SK-N-DZ (cell line): ENCODE measurements around the gene ELP2. TPM values are rescaled to one million over a fixed set of nuclear protein-coding genes. Genes with fewer than 3 reads are reported as not detected.
"Not testable (repeated sequence)": the region's sequence is repeated elsewhere in the genome, so short reads cannot be mapped to it uniquely, and the experiment has no call there.

Experiments used
- DNase-seq: peaks from one replicate; pipeline ENCODE4 v3.0.0-alpha.2; 2015; ENCODE audit warnings: low spot score
- polyA plus RNA-seq, 2 experiments: library from polyadenylated mRNA; depleted of rRNA; stranded (reverse); fragments of >200 nt; gene quantifications; 2 replicates each; pipeline ENCODE4 v1.2.3, GENCODE V29; 2014

ELP2 gene, protein sequence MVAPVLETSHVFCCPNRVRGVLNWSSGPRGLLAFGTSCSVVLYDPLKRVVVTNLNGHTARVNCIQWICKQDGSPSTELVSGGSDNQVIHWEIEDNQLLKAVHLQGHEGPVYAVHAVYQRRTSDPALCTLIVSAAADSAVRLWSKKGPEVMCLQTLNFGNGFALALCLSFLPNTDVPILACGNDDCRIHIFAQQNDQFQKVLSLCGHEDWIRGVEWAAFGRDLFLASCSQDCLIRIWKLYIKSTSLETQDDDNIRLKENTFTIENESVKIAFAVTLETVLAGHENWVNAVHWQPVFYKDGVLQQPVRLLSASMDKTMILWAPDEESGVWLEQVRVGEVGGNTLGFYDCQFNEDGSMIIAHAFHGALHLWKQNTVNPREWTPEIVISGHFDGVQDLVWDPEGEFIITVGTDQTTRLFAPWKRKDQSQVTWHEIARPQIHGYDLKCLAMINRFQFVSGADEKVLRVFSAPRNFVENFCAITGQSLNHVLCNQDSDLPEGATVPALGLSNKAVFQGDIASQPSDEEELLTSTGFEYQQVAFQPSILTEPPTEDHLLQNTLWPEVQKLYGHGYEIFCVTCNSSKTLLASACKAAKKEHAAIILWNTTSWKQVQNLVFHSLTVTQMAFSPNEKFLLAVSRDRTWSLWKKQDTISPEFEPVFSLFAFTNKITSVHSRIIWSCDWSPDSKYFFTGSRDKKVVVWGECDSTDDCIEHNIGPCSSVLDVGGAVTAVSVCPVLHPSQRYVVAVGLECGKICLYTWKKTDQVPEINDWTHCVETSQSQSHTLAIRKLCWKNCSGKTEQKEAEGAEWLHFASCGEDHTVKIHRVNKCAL
- polyA plus RNA-seq (2014; cell fraction: cytosol; rRNA removed) = 87.2 and 95.2 TPM in 2 replicates
- 113 and 126 TPM in 2 replicates for polyA plus RNA-seq (2014; cell fraction: nucleus; rRNA removed)

DNA sequence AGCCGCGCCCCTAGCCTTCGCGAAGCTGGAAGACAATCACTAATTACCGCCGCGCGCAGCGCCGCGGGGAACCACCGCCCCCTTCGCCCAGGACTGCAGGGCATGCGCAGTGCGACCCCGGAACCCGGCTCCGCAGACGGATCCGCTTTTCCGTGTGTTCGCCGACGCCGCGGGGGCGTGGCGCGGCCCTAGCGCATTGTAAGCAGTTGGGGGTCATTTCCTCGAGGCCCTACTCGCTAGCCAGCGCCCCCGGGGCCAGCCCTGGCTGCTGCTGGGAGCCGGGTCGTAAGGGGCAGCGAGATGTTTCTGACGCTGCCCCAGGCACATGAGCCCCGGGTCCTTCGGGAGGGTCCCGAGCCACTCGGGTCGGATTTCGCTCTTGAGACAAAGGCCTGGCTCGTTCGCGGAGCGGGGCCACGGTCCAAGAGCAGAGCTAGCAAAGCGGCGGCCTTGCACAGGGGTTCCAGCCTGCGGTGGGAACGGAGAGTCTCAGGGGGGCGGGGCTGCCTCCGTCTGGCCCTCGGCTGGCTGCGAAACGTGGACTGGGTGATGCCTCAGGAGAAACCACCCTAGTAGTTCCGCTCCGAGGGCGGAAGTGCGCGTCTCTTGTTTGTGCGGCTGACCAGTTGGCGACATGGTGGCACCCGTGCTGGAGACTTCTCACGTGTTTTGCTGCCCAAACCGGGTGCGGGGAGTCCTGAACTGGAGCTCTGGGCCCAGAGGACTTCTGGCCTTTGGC is at the start of gene ELP2, which contains the start of gene SLC39A6:
Gene ELP2 (plus strand): TSS at position 600 of the 739 bp plus-strand sequence. CDS start 35 bp downstream, at position 635.
Gene SLC39A6 (minus strand): TSS at position 41 of the 739 bp plus-strand sequence. CDS start 2,333 bp downstream, outside the sequence.
- peak; percentile 95 for DNase-seq

DNA sequence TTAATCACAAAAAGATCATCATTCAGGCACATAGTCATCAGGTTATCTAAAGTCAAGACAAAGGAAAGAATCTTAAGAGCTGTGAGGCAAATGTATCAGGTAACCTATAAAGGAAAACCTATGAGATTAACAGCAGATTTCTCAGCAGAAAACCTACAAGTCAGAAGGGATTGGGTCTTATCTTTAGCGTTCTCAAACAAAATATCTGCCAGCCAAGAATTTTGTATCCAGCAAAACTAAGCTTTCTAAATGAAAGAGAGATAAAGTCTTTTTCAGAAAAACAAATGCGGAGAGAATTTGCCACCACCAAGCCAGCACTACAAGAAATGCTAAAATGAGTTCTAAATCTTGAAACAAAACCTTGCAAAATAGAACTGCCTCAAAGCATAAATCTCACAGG is 48.6 kb upstream of the ELP2 start:
- DNase-seq = not testable (repeated sequence)

DNA sequence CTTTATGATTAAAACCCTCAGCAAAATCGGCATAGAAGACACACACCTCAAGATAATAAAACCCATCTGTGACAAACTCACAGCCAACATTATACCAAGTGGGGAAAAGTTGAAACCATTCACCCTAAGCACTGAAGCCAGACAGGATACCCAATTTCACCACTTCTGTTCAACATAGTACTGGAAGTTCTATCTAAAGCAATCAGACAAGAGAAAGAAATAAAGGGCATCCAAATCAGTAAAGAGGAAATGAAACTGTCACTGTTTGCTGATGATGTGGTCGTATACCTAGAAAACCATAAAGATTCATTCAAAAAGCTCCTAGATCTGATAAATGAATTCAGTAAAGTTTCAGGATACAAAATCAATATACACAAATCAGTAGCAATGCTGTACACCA is 46.0 kb upstream of the ELP2 start:
- no peak for DNase-seq

DNA sequence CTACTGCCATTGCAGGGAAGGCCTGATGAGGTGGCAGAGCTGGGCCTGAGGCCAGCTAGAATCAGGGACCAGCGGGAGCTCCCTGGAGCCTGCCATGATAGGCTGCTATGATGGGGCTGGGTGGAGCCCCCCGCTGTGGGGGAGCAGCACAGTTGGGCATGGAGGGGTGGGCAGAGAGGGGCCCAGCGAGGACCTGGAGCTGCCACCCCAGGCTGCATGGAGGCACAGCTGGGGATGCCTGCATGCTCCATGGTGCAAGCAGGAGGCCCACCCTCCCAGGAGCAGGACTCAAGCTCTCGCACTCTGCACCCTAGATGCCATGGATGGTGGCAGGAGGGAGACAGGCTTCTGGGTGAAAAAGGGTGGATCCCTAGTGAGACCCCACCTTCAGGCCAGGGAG is 44.5 kb upstream of the ELP2 start:
- DNase-seq = no peak

DNA sequence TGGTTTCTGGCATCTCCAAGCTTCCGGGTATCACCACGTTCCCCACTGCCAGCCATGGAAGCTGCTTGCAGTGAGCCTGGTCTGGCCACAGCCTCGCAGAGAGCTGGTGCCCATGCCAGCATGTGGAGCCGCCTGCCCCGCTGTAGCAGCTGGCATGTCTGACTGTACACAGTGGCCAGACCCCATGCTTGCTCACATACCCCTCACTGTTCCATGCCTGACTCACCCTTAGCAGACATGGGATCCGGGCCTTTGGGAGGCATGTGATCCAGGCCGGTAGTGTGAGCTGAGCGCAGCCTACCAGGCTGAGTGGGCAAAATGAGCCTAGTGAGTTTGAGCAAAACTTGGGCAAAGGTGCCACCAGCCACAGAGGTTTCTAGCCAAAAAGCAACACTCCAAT is 43.5 kb upstream of the ELP2 start:
- DNase-seq = no peak

DNA sequence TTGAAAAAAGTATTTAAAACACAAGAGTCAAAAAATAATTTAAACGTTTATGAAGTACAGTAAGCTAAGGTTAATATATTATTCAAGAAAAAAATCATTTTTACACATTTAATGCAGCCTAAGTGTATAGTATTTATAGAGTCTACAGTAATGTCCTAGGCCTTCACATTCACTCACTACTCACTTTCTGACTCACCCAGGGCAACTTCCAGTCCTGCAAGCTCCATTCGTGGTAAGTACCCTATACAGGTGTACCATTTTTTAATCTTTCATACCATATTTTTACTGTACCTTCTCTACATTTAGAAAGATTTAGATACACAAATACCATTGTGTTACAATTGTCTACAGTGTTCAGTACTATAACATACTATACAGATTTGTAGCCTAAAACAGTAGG is 41.4 kb upstream of the ELP2 start:
- DNase-seq = no peak

DNA sequence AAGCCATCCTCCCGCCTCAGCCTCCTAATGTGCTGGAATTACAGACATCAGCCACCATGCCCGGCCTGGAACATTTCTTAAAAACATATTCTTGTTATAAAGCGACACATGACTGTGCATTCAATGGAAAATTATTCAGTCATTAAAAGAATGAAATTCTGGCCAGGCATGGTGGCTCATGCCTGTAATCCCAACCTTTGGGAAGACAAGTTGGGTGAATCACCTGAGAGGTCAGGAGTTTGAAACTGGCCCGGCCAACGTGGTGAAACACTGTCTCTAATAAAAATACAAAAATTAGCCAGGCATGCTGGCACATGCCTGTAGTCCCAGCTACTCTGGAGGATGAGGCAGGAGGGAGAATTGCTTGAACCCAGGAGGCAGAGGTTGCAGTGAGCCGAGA is 40.7 kb upstream of the ELP2 start:
- DNase-seq = no peak

DNA sequence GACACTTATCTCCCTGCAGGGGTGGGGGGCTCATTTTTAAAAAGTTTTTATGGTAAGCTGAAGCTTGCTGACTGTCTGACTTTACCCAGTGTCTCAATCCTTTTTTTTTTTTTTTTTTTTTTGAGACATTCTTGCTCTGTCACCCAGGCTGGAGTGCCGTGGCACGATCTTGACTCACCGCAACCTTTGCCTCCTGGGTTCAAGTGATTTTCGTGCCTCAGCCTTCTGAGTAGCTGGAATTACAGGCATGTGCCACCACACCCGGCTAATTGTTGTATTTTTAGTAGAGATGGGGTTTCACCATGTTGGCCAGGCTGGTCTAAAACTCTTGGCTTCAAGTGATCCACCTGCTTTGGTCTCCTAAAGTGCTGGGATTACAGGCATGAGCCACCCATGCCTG is 37.6 kb upstream of the ELP2 start:
- DNase-seq = not testable (repeated sequence)

DNA sequence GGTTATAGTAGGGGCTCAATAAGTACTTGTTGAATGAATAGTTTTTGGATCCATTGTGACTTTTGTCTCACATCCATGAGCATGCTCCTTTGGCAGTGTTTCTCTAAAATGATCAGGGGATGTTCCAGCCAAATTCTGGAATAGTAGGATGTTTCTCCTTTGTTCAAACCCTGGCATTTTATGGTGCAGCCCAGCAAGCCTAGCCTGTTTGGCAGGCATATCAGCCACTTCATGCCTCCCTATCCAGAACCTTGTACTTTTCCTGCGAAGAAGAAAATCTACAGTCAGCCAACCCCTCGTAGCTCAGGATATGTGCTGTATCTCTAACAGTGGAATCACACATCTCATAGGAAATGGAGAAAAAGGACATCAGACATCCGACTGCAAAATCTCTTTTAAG is 35.3 kb upstream of the ELP2 start:
- DNase-seq = no peak

DNA sequence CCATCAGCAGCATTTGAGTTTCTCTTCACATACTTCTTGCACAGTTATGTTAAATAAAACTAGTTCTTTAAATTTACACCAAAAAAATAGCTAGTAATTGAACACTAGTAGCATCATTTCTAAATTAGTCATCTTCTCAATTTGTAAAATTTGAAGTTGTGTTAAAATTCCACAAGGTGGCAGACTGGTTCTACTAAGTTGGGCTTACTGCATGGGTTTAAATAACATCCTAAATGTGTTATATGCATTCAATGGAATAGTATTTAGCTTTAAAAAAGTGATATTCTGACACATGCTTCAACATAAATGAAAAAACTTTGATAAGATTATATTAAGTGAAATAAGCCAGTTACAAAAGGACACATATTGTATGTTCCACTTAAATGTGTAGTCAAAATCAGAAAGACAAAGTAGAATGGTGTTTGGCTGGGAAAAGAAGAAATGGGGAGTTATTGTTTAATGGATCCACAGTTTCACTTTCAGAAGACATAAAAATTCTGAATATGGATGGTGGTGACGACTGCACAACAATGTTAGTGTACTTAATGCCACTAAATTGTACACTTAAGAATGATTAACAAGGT is 33.7 kb upstream of the ELP2 start:
- DNase-seq = peak; percentile 63

DNA sequence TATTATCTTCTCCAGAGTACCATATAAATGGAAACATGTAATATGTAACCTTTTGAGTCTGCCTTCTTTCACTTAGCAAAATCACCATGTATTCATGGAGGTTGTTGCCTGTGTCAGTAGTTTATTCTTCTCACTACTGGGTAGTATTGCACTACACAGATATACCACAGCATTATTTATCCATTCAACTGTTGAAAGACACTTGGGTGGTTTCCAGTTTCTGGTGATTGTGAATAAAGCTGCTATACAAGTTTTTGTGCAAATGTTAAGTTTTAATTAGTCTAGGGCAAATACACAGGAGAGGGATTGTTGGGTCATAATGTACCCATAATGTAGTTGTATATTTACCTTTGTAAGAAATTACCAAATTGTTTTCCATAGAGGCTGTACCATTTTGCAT is 32.7 kb upstream of the ELP2 start:
- DNase-seq = no peak

DNA sequence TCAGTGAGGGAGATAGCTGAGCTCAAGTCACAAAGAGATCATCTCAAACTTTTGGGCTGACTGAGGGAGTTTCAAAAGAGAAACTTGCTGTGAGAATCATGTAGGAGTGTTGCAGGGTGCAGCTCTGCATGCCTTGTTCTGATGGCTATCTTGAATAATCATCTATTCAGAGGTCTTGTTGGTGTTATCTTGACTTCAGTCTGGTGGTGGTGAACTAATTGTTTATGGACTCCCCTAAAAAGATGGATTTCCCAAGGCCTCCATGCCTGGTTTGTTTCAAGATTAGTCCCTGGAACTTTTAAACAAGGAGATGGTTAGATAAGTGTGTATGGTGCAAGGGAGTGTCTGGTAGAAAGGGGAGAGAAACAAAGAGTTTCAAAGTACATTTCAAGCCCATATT is 30.4 kb upstream of the ELP2 start:
- DNase-seq = peak; percentile 84

DNA sequence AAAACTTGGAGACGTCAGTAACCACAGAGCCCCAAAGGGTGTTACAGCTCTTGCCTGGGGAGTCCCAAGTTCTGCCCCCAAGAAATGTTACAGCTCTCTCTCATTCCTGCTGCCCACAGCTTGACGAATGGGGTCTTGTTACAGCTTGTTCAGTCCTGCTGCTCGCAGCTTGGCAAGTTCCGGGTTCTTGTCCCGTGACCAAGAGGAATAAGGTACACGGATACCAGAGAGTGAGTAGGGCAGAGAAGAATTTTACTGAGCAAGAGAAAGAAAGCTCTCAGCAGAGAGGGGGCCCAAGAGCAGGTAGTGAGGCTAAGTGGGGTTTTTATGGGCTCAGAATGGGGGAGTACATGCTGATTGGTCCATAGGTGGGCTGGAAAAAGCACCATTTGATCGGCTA is 27.8 kb upstream of the ELP2 start:
- DNase-seq = no peak

DNA sequence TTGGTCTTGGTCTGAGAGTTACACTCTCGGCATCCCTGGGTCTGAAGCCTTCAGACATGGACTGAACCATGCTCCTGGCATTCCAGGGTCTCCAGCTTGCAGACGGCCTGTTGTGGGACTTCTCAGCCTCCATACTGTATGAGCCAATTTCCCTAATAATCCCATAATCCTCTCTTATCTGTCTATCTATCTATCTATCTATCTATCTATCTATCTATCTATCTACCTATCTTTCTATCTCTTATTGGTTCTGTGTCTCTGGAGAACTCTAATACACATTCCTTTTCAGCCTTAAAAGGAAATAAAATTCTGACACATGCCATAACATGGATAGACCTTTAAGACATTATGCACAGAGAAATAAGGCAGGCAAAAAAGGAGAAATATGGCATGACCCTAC is 24.9 kb upstream of the ELP2 start:
- no peak for DNase-seq

DNA sequence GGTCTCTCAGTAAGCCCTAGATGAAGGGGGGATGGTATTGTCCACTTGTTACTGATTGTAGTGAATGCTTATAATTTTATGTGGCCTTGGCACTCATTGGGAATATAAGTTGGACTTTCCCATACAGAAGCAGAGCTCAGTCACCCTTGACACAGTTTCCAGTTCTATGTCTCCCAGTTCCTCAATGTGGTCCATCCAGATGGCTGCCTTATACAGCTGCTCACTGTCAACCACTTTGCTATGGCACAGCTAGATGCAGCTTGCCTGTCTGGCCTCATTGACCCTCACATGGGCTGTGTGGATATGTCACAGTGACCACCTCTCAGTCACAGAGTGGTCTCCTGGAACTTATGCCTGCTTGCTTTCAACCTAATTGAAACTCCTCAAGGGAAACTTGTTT is 22.2 kb upstream of the ELP2 start:
- DNase-seq = no peak

DNA sequence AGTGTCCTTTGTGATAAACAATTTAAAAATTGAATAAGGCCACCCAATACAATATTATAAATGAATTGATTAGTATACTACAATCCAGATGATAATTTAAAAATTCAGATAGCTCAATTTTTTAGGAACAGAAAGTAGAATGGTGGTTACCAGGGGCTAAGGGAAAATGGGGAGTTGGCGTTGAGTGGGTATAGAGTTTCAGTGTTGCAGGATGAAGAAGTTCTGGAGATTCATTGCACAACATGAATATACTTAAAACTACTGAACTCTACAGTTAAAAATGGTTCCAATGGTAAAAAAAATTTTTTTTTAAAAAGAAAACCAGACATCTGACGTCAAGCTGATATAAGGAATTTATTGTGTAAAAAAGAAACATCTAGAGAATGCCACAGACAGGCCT is 21.5 kb upstream of the ELP2 start:
- DNase-seq = no peak

DNA sequence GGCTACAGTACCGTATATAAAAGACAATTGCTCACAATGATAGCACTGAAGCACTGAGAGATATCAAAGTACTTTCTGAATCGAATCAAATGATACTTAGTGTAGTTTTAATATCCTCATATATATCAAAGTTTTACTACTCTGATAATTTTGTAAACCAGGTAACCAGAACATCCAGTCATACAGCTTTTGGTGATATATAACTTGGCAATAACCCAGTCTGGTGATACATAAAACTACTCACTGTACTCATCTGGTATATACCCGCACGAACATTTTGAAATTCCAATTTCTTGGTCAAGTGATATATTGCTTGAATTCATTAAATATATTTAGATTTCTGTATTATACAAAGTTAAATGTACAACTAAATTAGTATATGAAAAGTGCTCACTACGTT is 21.1 kb upstream of the ELP2 start:
- DNase-seq = no peak

DNA sequence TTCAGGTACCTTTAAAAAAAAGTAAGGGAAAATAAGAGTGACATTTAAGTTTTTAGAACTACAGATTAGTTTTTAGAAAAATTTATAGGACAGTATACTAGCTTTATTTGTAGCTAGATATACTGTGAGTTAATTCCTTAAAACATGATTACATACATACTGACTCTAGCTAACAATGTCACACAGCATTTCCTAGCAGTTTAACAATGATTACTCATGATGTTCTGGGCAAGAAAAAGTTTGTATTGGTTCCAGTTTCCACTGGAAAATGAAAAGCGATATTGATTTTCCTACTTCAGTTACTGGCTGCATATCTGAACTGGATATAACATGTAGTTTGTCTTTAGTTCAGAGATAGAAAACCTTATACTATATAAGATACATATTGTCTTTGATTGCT is 20.0 kb upstream of the ELP2 start:
- DNase-seq = no peak

DNA sequence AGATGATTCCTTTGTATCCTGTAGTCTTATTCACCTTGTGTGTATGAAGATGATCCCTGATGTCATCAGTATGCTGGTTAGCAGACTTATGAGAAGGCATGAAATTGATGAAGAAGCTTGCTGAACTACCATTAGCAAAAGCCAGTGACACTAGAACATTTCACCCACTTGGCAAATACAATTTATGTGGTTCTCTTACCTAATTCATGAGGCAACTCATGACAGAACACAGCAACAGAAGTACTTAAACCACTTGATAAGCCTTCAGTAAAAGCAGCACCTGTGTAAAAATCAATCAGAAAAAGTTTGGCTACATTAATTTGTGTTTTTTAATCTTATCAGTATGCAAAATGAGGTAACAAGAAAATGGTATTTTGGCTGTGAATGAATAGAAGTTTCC is 17.4 kb upstream of the ELP2 start:
- no peak for DNase-seq

DNA sequence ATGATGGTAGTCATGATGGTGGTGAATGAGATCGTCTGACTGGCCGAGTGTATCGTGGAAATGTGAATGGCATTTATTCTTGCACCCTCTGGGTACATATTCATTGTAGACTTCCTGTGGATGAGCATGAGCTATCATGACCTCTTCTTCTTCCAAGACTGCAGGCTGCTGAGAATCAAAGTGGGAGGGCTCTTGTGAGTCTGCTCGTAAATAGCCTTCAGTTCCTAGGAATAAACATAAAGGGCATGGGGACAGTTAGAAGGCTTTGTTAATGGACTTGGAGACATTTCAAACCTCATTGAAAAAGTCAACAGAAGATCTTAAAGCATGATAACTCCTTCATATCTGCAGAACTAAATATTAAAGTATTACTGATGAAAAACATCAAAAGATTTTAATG is 15.4 kb upstream of the ELP2 start:
- DNase-seq = no peak

DNA sequence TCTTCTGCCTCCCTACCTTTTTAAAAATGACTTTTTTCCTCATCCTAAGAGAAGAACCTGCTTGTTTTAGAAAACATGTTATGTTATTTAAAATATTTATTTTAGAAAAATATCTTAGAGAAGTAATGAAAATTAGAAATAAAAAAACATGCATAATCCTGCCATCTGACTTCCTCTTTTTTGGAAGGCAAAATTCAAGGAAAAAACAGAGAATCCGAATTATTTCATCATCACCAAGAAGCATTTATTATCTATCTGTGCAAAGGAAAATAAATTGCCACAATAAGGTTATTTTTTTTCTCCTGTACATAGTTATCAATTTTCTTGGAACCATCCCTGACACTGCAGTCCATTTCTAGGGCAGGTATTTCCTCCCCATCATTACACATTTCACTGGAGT is 15.0 kb upstream of the ELP2 start:
- no peak for DNase-seq

DNA sequence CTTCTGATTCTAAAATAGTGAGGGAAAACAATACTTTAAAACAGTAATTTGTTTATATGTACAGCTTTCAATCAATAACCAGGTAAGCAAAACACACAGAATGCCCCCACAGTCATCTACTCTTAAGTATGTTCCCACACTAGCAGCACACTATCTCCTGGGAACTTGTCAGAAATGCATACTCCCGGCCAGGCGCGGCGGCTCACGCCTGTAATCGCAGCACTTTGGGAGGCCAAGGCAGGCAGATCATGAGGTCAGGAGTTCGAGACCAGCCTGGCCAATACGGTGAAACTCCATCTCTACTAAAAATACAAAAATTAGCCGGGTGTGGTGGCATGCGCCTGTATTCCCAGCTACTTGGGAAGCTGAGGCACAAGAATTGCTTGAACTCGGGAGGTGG is 12.9 kb upstream of the ELP2 start:
- DNase-seq = not testable (repeated sequence)
